ENCODE results near the gene IL1RN. TPM values are rescaled to one million over a fixed set of nuclear protein-coding genes. Genes with fewer than 3 reads are reported as not detected.

The IL1RN gene
- polyA plus RNA-seq, 1 donor from 2014 or later: not detected

DNA sequence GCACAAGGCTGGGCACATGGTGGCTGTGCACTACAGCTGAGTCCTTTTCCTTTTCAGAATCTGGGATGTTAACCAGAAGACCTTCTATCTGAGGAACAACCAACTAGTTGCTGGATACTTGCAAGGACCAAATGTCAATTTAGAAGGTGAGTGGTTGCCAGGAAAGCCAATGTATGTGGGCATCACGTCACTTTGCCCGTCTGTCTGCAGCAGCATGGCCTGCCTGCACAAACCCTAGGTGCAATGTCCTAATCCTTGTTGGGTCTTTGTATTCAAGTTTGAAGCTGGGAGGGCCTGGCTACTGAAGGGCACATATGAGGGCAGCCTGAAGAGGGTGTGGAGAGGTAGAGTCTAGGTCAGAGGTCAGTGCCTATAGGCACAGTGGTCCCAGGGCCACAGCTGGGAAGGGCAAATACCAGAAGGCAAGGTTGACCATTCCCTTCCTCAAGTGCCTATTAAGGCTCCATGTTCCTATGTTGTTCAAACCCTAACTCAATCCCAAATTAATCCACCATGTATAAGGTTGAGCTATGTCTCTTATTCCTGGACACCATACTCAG, 2.2 kb downstream of the IL1RN start:
- no peaks in the 10 kb centered on the region for H3K9me3 ChIP-seq (ENCODE audit: low read length)
- TF ChIP-seq RAD21 (conservative IDR thresholded peaks at IDR 0.05) (no peak), TAF1 (IDR thresholded peaks at IDR 0.05; ENCODE audit: low read depth) (no peak), EP300 (conservative IDR thresholded peaks at IDR 0.05; ENCODE audit: poor library complexity, severe bottlenecking) (no peak)
- no peak overlapping the region for H2AFZ ChIP-seq (ENCODE audit: low read depth, low read length)
- no peak overlapping the region for H3K4me3 ChIP-seq (ENCODE audit: low read length)
- H3F3A ChIP-seq (ENCODE audit: insufficient read depth, low read length, poor library complexity, severe bottlenecking): no peaks in the 10 kb centered on the region
- H3K9me2 ChIP-seq (ENCODE audit: insufficient read depth, low read length): no peaks in the 10 kb centered on the region
- H4K20me1 ChIP-seq (ENCODE audit: insufficient read depth): no peaks in the 10 kb centered on the region
- no peak overlapping the region for H3K9ac ChIP-seq (ENCODE audit: low read length)
- H3K27me3 ChIP-seq (ENCODE audit: insufficient read depth, low read depth, low read length): no peaks in the 10 kb centered on the region
- no peaks in the 10 kb centered on the region for H3K36me3 ChIP-seq (ENCODE audit: insufficient read depth, low read length)
- no peak overlapping the region for H3K27ac ChIP-seq (ENCODE audit: low read length)
- H3K4me2 ChIP-seq (ENCODE audit: low read length): no peak overlapping the region
- no peaks in the 10 kb centered on the region for H3K79me2 ChIP-seq (replicated peaks; ENCODE audit: insufficient read depth, low read length)

- no peak overlapping the region for H3K9ac ChIP-seq (ENCODE audit: low read length)
- H3K36me3 ChIP-seq (ENCODE audit: insufficient read depth, low read length): no peaks in the 10 kb centered on the region
- H3K27me3 ChIP-seq (ENCODE audit: insufficient read depth, low read depth, low read length): no peaks in the 10 kb centered on the region
- no peak for TF ChIP-seq POLR2AphosphoS5 (IDR thresholded peaks at IDR 0.05)
- no peak overlapping the region for H3K4me2 ChIP-seq (ENCODE audit: low read length)
- H3K27ac ChIP-seq (ENCODE audit: low read length): no peak overlapping the region
- H3K9me3 ChIP-seq (ENCODE audit: low read length): no peaks in the 10 kb centered on the region
- no peak overlapping the region for H2AFZ ChIP-seq (ENCODE audit: low read depth, low read length)
- H3K9me2 ChIP-seq (ENCODE audit: insufficient read depth, low read length): no peaks in the 10 kb centered on the region
- no peaks in the 10 kb centered on the region for H4K20me1 ChIP-seq (ENCODE audit: insufficient read depth)
- H3K79me2 ChIP-seq (replicated peaks; ENCODE audit: insufficient read depth, low read length): no peaks in the 10 kb centered on the region
- H3K4me3 ChIP-seq (ENCODE audit: low read length): no peak overlapping the region
- H3F3A ChIP-seq (ENCODE audit: insufficient read depth, low read length, poor library complexity, severe bottlenecking): no peaks in the 10 kb centered on the region
Observed at GRCh38 chr2:113131352-113132185, 4.2 kb downstream of the IL1RN start.

GRCh38 chr2:113132414-113133021, 5.1 kb downstream of the IL1RN start:
- no peaks in the 10 kb centered on the region for H3K36me3 ChIP-seq (ENCODE audit: insufficient read depth, low read length)

DNA sequence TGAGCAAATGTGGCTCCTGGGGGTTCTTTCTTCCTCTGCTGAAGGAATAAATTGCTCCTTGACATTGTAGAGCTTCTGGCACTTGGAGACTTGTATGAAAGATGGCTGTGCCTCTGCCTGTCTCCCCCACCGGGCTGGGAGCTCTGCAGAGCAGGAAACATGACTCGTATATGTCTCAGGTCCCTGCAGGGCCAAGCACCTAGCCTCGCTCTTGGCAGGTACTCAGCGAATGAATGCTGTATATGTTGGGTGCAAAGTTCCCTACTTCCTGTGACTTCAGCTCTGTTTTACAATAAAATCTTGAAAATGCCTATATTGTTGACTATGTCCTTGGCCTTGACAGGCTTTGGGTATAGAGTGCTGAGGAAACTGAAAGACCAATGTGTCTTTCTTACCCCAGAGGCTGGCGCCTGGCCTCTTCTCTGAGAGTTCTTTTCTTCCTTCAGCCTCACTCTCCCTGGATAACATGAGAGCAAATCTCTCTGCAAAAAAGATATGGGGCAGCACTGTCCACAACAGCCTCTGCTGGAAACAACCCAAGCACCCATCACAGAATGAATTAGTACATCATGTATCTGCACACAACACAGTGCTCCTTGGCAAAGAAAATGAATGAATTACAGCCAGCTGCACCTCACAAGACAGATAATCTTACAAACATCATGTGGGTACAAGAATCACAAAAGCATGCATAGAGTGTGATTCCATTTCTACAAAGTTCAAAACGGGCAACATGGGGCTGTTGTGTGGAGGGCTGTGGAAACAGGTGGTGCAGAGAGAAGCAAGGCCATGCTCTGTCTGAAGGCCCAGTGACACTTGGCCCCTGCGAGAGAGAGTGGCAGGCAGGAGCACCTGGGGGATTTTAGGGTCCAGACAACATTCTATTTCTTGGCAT, 6.6 kb downstream of the IL1RN start:
- TF ChIP-seq, protein P1, sequence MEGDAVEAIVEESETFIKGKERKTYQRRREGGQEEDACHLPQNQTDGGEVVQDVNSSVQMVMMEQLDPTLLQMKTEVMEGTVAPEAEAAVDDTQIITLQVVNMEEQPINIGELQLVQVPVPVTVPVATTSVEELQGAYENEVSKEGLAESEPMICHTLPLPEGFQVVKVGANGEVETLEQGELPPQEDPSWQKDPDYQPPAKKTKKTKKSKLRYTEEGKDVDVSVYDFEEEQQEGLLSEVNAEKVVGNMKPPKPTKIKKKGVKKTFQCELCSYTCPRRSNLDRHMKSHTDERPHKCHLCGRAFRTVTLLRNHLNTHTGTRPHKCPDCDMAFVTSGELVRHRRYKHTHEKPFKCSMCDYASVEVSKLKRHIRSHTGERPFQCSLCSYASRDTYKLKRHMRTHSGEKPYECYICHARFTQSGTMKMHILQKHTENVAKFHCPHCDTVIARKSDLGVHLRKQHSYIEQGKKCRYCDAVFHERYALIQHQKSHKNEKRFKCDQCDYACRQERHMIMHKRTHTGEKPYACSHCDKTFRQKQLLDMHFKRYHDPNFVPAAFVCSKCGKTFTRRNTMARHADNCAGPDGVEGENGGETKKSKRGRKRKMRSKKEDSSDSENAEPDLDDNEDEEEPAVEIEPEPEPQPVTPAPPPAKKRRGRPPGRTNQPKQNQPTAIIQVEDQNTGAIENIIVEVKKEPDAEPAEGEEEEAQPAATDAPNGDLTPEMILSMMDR (IDR thresholded peaks at IDR 0.05; ENCODE audit: poor library complexity, severe bottlenecking): no peak
- no peak for TF ChIP-seq REST (IDR thresholded peaks at IDR 0.05; ENCODE audit: borderline replicate concordance)
- no peak for TF ChIP-seq EZH2 (IDR thresholded peaks at IDR 0.05; ENCODE audit: borderline replicate concordance, insufficient read depth, low read length, poor library complexity, severe bottlenecking)
- no peak for TF ChIP-seq MXI1 (conservative IDR thresholded peaks at IDR 0.05; ENCODE audit: poor library complexity, severe bottlenecking)
- no peak for TF ChIP-seq TAF1 (IDR thresholded peaks at IDR 0.05; ENCODE audit: low read depth)
- TF ChIP-seq EP300 (conservative IDR thresholded peaks at IDR 0.05; ENCODE audit: poor library complexity, severe bottlenecking): no peak
- TF ChIP-seq POLR2AphosphoS5 (IDR thresholded peaks at IDR 0.05): no peak
- TF ChIP-seq RAD21 (conservative IDR thresholded peaks at IDR 0.05): no peak
- Histone ChIP-seq H3K4me2 (ENCODE audit: low read length) (no peak overlapping the region), H3K4me3 (ENCODE audit: low read length) (no peak overlapping the region), H3K27me3 (ENCODE audit: insufficient read depth, low read depth, low read length) (no peaks in the 10 kb centered on the region), H3K9me3 (ENCODE audit: low read length) (no peaks in the 10 kb centered on the region), H3K27ac (ENCODE audit: low read length) (no peak overlapping the region), H3K36me3 (ENCODE audit: insufficient read depth, low read length) (no peaks in the 10 kb centered on the region), H3K9ac (ENCODE audit: low read length) (no peak overlapping the region), H3F3A (ENCODE audit: insufficient read depth, low read length, poor library complexity, severe bottlenecking) (no peaks in the 10 kb centered on the region), H4K20me1 (ENCODE audit: insufficient read depth) (no peaks in the 10 kb centered on the region), H3K79me2 (replicated peaks; ENCODE audit: insufficient read depth, low read length) (no peaks in the 10 kb centered on the region), H2AFZ (ENCODE audit: low read depth, low read length) (no peak overlapping the region), H3K9me2 (ENCODE audit: insufficient read depth, low read length) (no peaks in the 10 kb centered on the region)

More at GRCh38 chr2:113132414-113133021, 5.1 kb downstream of the IL1RN start:
- Histone ChIP-seq H4K20me1 (ENCODE audit: insufficient read depth) (no peaks in the 10 kb centered on the region), H3K4me2 (ENCODE audit: low read length) (no peak overlapping the region), H3K4me3 (ENCODE audit: low read length) (no peak overlapping the region), H3K9me3 (ENCODE audit: low read length) (no peaks in the 10 kb centered on the region), H3K79me2 (replicated peaks; ENCODE audit: insufficient read depth, low read length) (no peaks in the 10 kb centered on the region), H3K9me2 (ENCODE audit: insufficient read depth, low read length) (no peaks in the 10 kb centered on the region), H3F3A (ENCODE audit: insufficient read depth, low read length, poor library complexity, severe bottlenecking) (no peaks in the 10 kb centered on the region), H3K27ac (ENCODE audit: low read length) (no peak overlapping the region), H3K27me3 (ENCODE audit: insufficient read depth, low read depth, low read length) (no peaks in the 10 kb centered on the region), H2AFZ (ENCODE audit: low read depth, low read length) (no peak overlapping the region), H3K9ac (ENCODE audit: low read length) (no peak overlapping the region)
- TF ChIP-seq RAD21 (conservative IDR thresholded peaks at IDR 0.05): no peak

All from neural cell (in vitro differentiated cells).